SIG-M5 (cell line): ENCODE results near the gene CD2BP2.

Experiments
- DNase-seq: peaks from one replicate; lab custom pipeline; 2025; lab: John Stamatoyannopoulos, UW

The CD2BP2 gene

GRCh38 chr16:30378236-30379157, 23.4 kb upstream of the CD2BP2 start:
- peak; percentile 60 for DNase-seq

GRCh38 chr16:30377812-30378235, 22.7 kb upstream of the CD2BP2 start:
- no peak for DNase-seq

DNA sequence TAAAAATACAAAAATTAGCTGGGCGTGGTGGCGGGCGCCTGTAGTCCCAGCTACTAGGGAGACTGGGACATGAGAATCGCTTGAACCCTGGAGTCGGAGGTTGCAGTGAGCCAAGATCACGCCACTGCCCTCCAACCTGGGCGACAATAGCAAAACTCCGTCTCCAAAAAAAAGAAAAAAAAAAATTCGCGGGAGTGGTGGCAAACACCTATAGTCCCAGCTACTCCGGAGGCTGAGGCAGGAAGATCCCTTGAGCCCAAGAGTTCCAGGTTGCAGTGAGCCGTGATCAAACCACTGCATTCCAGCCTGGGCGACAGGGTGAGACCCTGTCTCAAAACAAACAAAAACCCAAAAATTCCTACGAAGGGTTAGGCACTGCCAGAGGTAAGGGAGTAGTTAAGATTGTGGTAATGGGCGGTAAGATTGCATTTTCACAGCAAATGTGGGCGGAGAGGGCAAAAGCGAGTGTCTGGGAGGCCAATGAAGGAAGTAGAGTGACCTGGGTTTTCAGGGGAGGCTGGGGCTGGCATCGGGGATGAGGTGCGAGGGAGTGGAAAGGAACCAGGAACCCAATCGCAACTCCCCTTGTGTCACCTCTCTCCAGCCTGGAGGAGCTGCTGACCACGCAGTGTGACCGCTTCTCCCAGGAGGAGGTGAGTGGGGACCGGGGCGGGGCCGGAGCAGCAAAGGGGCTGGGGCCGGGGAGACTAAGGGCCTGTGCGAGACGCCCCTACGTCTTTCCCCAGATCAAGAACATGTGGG, 22.1 kb upstream of the CD2BP2 start:
- no peak for DNase-seq

DNA sequence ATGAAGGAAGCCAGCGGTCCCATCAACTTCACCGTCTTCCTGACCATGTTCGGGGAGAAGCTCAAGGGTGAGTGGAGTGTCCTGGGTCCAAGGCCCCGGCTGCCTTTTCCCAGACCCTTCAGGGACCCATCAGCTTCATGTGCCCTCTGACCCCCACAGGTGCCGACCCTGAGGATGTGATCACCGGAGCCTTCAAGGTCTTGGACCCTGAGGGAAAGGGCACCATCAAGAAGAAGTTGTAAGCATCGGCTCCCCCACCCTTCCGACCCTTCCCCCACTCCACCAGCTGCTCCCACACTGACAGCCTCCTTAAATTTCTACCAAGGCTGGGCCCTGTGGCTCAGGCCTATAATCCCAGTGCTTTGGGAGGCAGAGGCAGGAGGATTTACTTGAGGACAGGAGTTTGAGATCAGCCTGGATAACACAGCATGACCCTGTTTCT, 21.4 kb upstream of the CD2BP2 start:
- no peak for DNase-seq

DNA sequence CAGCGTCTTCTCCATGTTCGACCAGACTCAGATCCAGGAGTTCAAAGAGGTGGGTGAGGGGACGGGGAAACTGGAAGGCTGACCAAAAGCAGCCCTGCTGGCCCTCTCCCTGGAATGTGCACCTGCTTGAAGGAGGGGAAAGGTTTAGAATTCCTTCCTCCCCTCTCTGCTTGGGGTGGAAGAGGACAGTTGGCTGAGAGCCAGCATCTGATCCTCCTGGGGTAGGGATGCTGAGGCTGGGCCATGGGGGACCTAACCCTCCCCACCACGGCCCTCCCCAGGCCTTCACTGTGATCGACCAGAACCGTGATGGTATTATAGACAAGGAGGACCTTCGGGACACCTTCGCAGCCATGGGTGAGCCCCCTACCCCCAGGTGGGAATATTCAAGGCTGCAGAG, 20.8 kb upstream of the CD2BP2 start:
- no peak for DNase-seq

DNA sequence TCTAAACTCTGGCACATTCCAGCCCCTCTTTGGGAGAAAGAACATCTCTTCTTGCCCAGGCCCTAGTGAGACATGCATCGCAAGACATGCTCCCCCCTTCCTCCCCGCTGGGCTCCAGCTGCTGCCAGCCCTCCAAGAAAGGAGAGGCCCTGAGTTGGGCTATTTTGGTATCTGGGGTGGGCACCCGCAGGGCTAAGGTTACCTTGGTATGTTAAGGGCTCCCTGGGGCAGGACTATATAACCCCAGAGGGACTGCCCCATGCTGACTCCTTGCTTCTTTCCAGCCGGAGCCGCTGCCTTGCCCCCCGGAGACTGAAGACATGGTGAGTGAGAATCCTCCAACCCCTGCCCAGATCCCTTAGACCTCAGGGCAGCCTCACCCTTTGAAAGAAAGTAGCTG, 19.4 kb upstream of the CD2BP2 start, which contains the start of gene MYL11:
Gene MYL11 (plus strand): TSS at position 265 of the 400 bp plus-strand sequence. CDS start 56 bp downstream, at position 321.
- no peak for DNase-seq

DNA sequence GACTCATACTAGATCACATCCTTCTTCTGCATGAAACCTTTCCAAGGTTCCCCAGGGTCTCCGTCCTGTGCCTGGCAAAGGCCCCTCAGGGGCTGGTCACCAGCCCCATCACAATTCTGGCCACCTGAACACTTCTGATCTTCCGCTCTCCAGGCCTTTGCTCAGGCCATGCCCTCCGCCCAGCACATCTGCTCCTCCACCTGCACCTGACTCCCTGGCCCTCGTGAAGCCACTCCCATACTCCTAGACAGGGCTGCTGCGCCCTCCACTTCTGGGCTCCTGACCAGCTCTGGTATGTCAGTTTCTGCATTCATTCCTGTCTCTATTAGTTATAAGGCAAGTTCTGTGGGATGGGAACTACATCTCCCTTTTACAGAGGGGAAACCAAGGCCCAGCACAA, 17.6 kb upstream of the CD2BP2 start:
- no peak for DNase-seq

- DNase-seq = no peak
Observed at GRCh38 chr16:30372038-30372712, 17.1 kb upstream of the CD2BP2 start.

DNA sequence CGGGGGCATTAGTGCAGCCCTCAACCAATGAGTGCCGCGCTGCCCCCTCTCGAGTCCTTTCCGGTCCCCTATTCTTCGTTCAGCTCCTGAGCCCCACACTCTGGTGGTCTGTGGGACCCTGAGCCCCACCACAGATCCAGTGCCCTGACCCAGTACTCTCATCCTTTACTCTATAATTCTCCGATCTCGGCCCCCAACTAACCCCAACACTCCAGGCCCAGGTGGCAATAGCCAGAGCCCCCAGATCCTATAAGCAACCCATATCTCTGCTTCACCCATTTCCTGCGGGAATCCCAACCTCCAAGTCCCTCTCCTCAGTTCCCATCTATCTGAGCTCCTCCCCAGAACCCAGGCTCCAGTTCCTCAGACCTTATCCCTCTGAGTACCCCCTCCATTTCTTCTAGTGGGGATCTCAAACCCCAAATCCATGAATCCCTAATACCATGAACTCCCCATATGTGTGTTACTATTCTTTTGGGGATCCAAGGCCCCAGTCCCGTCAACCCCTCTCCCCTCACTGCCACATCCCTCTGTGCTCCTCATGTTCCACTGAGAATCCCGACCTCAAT, 16.2 kb upstream of the CD2BP2 start:
- DNase-seq = no peak

- DNase-seq = peak; percentile 99
Observed at GRCh38 chr16:30370456-30371247, 15.5 kb upstream of the CD2BP2 start, which contains the start of gene TBC1D10B. TBC1D10B (minus strand) TSS chr16:30370494; CDS start chr16:30370183, 311 bp downstream.

GRCh38 chr16:30369938-30370455, 14.9 kb upstream of the CD2BP2 start:
- no peak for DNase-seq

GRCh38 chr16:30369091-30369937, 14.2 kb upstream of the CD2BP2 start:
- DNase-seq = no peak

GRCh38 chr16:30368792-30369090, 13.6 kb upstream of the CD2BP2 start:
- no peak for DNase-seq

DNA sequence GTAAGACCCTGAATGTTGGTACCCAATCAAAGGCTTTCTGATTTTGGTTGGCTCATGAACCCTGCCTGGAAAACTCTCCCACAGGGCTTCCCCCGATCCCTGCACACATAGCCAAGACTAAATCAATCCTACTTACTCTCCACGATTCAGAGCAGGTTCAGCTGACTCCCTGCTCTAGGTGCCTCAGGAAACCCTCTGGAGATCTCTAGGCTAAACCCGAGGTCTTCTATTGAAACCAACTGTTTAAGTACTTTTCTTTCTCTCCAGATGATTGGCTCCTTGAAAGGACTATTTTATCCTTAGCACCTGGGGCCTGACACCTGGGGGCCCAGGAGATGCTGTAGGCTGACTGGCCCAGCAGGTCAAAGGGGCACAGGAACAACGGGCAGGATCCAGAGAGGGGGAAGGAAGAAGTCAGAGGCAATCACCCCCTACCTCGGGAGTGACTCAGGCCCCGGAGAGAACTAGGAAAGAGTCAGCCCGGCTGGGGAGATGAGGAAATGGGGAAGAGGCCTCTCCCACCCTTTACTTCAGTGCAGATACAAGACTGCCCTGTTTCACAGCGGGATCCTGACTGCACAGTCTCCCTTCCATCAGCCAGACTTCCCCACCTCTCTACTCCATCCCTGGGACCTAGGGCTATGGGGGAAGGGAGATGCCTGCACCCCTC, 13.1 kb upstream of the CD2BP2 start:
- no peak for DNase-seq

DNA sequence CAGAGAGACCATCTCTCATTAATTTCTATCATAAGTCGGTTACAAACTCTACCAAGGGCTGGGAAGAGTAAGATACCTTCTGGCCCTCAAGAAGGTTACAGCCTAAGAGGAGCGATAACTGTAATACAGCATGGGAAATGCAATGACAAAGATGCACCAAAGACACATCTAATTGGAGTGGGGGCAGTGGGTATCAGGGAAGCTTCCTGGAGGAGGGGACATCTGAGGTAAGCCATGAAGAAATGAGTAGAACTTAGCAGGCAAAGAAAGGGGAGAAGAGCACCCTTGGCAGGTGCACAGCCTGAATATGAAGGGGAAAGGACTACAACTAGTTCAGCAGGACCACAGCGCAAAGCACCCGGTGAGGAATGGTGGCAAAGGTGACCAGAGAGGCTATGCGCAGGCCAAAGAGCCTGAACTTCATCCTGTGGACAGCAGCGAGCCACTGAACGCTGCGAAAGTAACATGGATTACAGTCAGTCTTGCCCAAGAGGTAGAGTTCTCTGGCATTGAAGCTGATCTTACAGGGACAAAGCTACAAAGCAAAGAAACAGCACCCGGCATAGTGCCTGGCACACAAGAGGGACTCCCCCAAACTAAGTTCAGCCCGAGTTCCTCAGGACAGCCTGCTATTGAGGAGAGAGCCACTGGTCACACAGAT, 12.4 kb upstream of the CD2BP2 start:
- DNase-seq = no peak

GRCh38 chr16:30366511-30366910, 11.4 kb upstream of the CD2BP2 start:
- no peak for DNase-seq

- DNase-seq = no peak
Observed at GRCh38 chr16:30365200-30365599, 10.1 kb upstream of the CD2BP2 start.

- no peak for DNase-seq
Observed at GRCh38 chr16:30361180-30361579, 6.1 kb upstream of the CD2BP2 start.

DNA sequence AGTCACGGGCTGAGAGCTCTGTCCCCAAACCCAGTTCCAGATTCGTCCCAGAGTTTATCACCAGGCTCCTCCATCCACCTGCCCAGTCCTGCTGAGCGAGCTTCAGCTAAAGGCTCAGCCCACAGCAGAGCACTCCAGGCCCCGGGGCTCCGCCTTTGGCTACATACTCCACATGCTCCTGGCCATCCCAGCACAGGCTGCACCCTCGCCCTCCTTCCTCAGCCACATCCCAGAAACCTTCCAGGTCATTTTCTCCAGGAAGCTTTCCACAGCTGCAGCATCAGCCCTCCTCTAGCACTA, 4.7 kb upstream of the CD2BP2 start:
- no peak for DNase-seq
